Measurements from ENCODE around the gene STK35.
"Not testable (repeated sequence)": the region's sequence is repeated elsewhere in the genome, so short reads cannot be mapped to it uniquely, and the experiment has no call there.

The STK35 gene

GRCh38 chr20:2171840-2172239 is 70.2 kb downstream of the STK35 start:
- not testable (repeated sequence) for H3K36me3 Mint-ChIP-seq, H3K4me1 Mint-ChIP-seq, H3K27ac Mint-ChIP-seq, H3K9me3 Mint-ChIP-seq, H3K4me3 Mint-ChIP-seq, ATAC-seq
- H3K27me3 Mint-ChIP-seq = peaks cover 17% of the 10 kb centered on the region

- no peaks in the 10 kb centered on the region for H3K9me3 Mint-ChIP-seq
- H3K27me3 Mint-ChIP-seq = peaks cover 24% of the 10 kb centered on the region
- no peak overlapping the region for H3K4me3 Mint-ChIP-seq
- H3K4me1 Mint-ChIP-seq = peaks cover 6% of the 10 kb centered on the region
- peak; percentile 76 for ATAC-seq
- peak overlapping the region; percentile 16 for H3K27ac Mint-ChIP-seq
- no peaks in the 10 kb centered on the region for H3K36me3 Mint-ChIP-seq
These were observed 70.9 kb downstream of the STK35 start for GRCh38 chr20:2172305-2173175.

GRCh38 chr20:2173186-2173585 is 71.6 kb downstream of the STK35 start:
- H3K4me3 Mint-ChIP-seq = no peak overlapping the region
- no peak overlapping the region for H3K27ac Mint-ChIP-seq
- peaks cover 25% of the 10 kb centered on the region for H3K27me3 Mint-ChIP-seq
- no peak for ATAC-seq
- no peaks in the 10 kb centered on the region for H3K9me3 Mint-ChIP-seq
- H3K36me3 Mint-ChIP-seq = no peaks in the 10 kb centered on the region
- H3K4me1 Mint-ChIP-seq = peaks cover 6% of the 10 kb centered on the region

GRCh38 chr20:2174067-2174466 is 72.4 kb downstream of the STK35 start:
- Mint-ChIP-seq H3K36me3 (no peaks in the 10 kb centered on the region), H3K27me3 (peaks cover 34% of the 10 kb centered on the region), H3K27ac (no peak overlapping the region), H3K4me1 (peaks cover 6% of the 10 kb centered on the region), H3K9me3 (no peaks in the 10 kb centered on the region), H3K4me3 (no peak overlapping the region)
- no peak for ATAC-seq

- peaks cover 39% of the 10 kb centered on the region for H3K27me3 Mint-ChIP-seq
- H3K4me1 Mint-ChIP-seq = peaks cover 13% of the 10 kb centered on the region
- no peak overlapping the region for H3K27ac Mint-ChIP-seq
- ATAC-seq = no peak
- H3K4me3 Mint-ChIP-seq = no peak overlapping the region
- no peaks in the 10 kb centered on the region for H3K36me3 Mint-ChIP-seq
- H3K9me3 Mint-ChIP-seq = no peaks in the 10 kb centered on the region
These were observed 75.3 kb downstream of the STK35 start for GRCh38 chr20:2176946-2177345.

- Mint-ChIP-seq H3K4me1 (peaks cover 7% of the 10 kb centered on the region), H3K36me3 (no peaks in the 10 kb centered on the region), H3K9me3 (no peaks in the 10 kb centered on the region), H3K27me3 (peaks cover 28% of the 10 kb centered on the region), H3K4me3 (no peak overlapping the region), H3K27ac (no peak overlapping the region)
- ATAC-seq = no peak
These were observed 76.9 kb downstream of the STK35 start for GRCh38 chr20:2178318-2179232.

- peaks cover 28% of the 10 kb centered on the region for H3K27me3 Mint-ChIP-seq
- no peaks in the 10 kb centered on the region for H3K9me3 Mint-ChIP-seq
- peaks cover 7% of the 10 kb centered on the region for H3K4me1 Mint-ChIP-seq
- no peaks in the 10 kb centered on the region for H3K36me3 Mint-ChIP-seq
- no peak overlapping the region for H3K4me3 Mint-ChIP-seq
- H3K27ac Mint-ChIP-seq = no peak overlapping the region
- ATAC-seq = no peak
These were observed 77.6 kb downstream of the STK35 start for GRCh38 chr20:2179233-2179580.

GRCh38 chr20:2179949-2180348 is 78.3 kb downstream of the STK35 start:
- Mint-ChIP-seq H3K9me3 (no peaks in the 10 kb centered on the region), H3K36me3 (no peaks in the 10 kb centered on the region), H3K27ac (no peak overlapping the region), H3K27me3 (peaks cover 28% of the 10 kb centered on the region), H3K4me3 (no peak overlapping the region), H3K4me1 (peaks cover 7% of the 10 kb centered on the region)
- ATAC-seq = no peak

GRCh38 chr20:2183381-2183780 is 81.8 kb downstream of the STK35 start:
- peaks cover 7% of the 10 kb centered on the region for H3K36me3 Mint-ChIP-seq
- H3K4me3 Mint-ChIP-seq = no peak overlapping the region
- peaks cover 5% of the 10 kb centered on the region for H3K9me3 Mint-ChIP-seq
- no peak overlapping the region for H3K27ac Mint-ChIP-seq
- peaks cover 18% of the 10 kb centered on the region for H3K27me3 Mint-ChIP-seq
- H3K4me1 Mint-ChIP-seq = peaks cover 7% of the 10 kb centered on the region
- ATAC-seq = no peak

- not testable (repeated sequence) for H3K27ac Mint-ChIP-seq, H3K4me3 Mint-ChIP-seq, H3K9me3 Mint-ChIP-seq, H3K27me3 Mint-ChIP-seq, H3K36me3 Mint-ChIP-seq, ATAC-seq, H3K4me1 Mint-ChIP-seq
These were observed 83.3 kb downstream of the STK35 start for GRCh38 chr20:2184933-2185332.

GRCh38 chr20:2195614-2196013 is 94.0 kb downstream of the STK35 start:
- no peak for ATAC-seq
- Mint-ChIP-seq H3K36me3 (no peaks in the 10 kb centered on the region), H3K9me3 (no peaks in the 10 kb centered on the region), H3K4me1 (no peaks in the 10 kb centered on the region), H3K27me3 (peaks cover 47% of the 10 kb centered on the region), H3K4me3 (no peak overlapping the region), H3K27ac (no peak overlapping the region)

- Mint-ChIP-seq H3K4me1 (no peaks in the 10 kb centered on the region), H3K27ac (no peak overlapping the region), H3K27me3 (peaks cover 38% of the 10 kb centered on the region), H3K9me3 (no peaks in the 10 kb centered on the region), H3K4me3 (no peak overlapping the region), H3K36me3 (no peaks in the 10 kb centered on the region)
- no peak for ATAC-seq
These were observed 95.5 kb downstream of the STK35 start for GRCh38 chr20:2197166-2197565.

Data from stimulated activated memory B cell treated with anti-CD40 and anti-IgM and Interleukin-4, amounts not matched to agents 10 μg/mL and 1 μg/mL and 100 μg/mL, for 72 hours (primary cell).